HG03159 (cell line): ENCODE data around the gene C1orf21.

Source experiments
- ATAC-seq: cut with Tn5 transposase; IDR thresholded peaks from one replicate; pipeline ENCODE4 v1.9.1; 2021; ENCODE audit warnings: mild to moderate bottlenecking, moderate library complexity; ENCODE audit not compliant: unreplicated experiment

C1orf21 gene

GRCh38 chr1:184442260-184442659 lies 55.4 kb downstream of the C1orf21 start:
- ATAC-seq = no peak

GRCh38 chr1:184443201-184443600 lies 56.4 kb downstream of the C1orf21 start:
- ATAC-seq = no peak

GRCh38 chr1:184443624-184444023 lies 56.8 kb downstream of the C1orf21 start:
- no peak for ATAC-seq

- no peak for ATAC-seq
Observed at GRCh38 chr1:184445997-184446396, 59.2 kb downstream of the C1orf21 start.

GRCh38 chr1:184447651-184448185 lies 60.9 kb downstream of the C1orf21 start:
- no peak for ATAC-seq

- ATAC-seq = no peak
Observed at GRCh38 chr1:184449916-184450315, 63.1 kb downstream of the C1orf21 start.

- ATAC-seq = no peak
Observed at GRCh38 chr1:184455786-184456185, 69.0 kb downstream of the C1orf21 start.

GRCh38 chr1:184456189-184456588 lies 69.4 kb downstream of the C1orf21 start:
- no peak for ATAC-seq

GRCh38 chr1:184457500-184457899 lies 70.7 kb downstream of the C1orf21 start:
- no peak for ATAC-seq

GRCh38 chr1:184461321-184461720 lies 74.5 kb downstream of the C1orf21 start:
- no peak for ATAC-seq

GRCh38 chr1:184462155-184462554 lies 75.3 kb downstream of the C1orf21 start:
- no peak for ATAC-seq

GRCh38 chr1:184462990-184463389 lies 76.2 kb downstream of the C1orf21 start:
- no peak for ATAC-seq

GRCh38 chr1:184463680-184464079 lies 76.9 kb downstream of the C1orf21 start:
- no peak for ATAC-seq

GRCh38 chr1:184464757-184465156 lies 77.9 kb downstream of the C1orf21 start:
- ATAC-seq = no peak

- ATAC-seq = no peak
Observed at GRCh38 chr1:184465489-184466146, 78.8 kb downstream of the C1orf21 start.

GRCh38 chr1:184467295-184467694 lies 80.5 kb downstream of the C1orf21 start:
- no peak for ATAC-seq

- no peak for ATAC-seq
Observed at GRCh38 chr1:184469396-184469795, 82.6 kb downstream of the C1orf21 start.

- no peak for ATAC-seq
Observed at GRCh38 chr1:184471686-184472085, 84.9 kb downstream of the C1orf21 start.

- no peak for ATAC-seq
Observed at GRCh38 chr1:184472136-184472535, 85.3 kb downstream of the C1orf21 start.

GRCh38 chr1:184473176-184473966 lies 86.5 kb downstream of the C1orf21 start:
- no peak for ATAC-seq

- ATAC-seq = no peak
Observed at GRCh38 chr1:184476187-184476586, 89.4 kb downstream of the C1orf21 start.
